Naive thymus-derived CD4-positive, alpha-beta T cell (primary cell): Measurements from ENCODE around the gene UBE4B. TPM values are rescaled to one million over a fixed set of nuclear protein-coding genes. Genes with fewer than 3 reads are reported as not detected.
"Not testable (repeated sequence)": the region's sequence is repeated elsewhere in the genome, so short reads cannot be mapped to it uniquely, and the experiment has no call there.

ENCODE experiments used
- ATAC-seq: fragments of 150-1000 bp; cut with Tn5 transposase; 2 replicates; pipeline ENCODE4 v1.10.0; 2021; ENCODE audit warnings: mild to moderate bottlenecking, moderate library complexity
- CTCF ChIA-PET: fragments of 350-600 bp; sonication (Branson Sonifier 250); formaldehyde crosslinking; loops from one replicate; lab custom pipeline; 2021; ENCODE audit warnings: antibody characterized with exemption; lab: Charles Lee
- POLR2A ChIA-PET: fragments of 350-600 bp; sonication (Branson Sonifier 250); formaldehyde crosslinking; loops from one replicate; lab custom pipeline; 2021; ENCODE audit warnings: antibody characterized with exemption, inconsistent platforms; lab: Charles Lee
- DNase-seq, 9 donors: peaks; one replicate each; pipeline versions ENCODE4 v3.0.0 to v3.0.0-alpha.2; 2020 to 2022; ENCODE audit warnings: mixed read lengths in 1 of 9
- H3K27ac ChIP-seq: one replicate; pipeline ENCODE4 v1.7.0; 2013; ENCODE audit warnings: mild to moderate bottlenecking, low read depth, low read length, moderate library complexity
- H3K27me3 ChIP-seq, 2 donors: one replicate each; pipeline ENCODE4 v1.7.0; 2013; ENCODE audit warnings: low read length in 2 of 2, mild to moderate bottlenecking in 2 of 2, moderate library complexity in 2 of 2; ENCODE audit not compliant: control insufficient read depth in 2 of 2, insufficient read depth in 2 of 2
- H3K36me3 ChIP-seq, 3 experiments: 1 replicate in 2 of 3; 2 replicates in 1 of 3; pipeline ENCODE4 v1.7.0; 2013; ENCODE audit warnings: low read length in 3 of 3, mild to moderate bottlenecking in 3 of 3, moderate library complexity in 1 of 3; ENCODE audit not compliant: insufficient read depth in 3 of 3, control insufficient read depth in 2 of 3
- H3K4me1 ChIP-seq, 2 donors: one replicate each; pipeline ENCODE4 v1.7.0; 2013; ENCODE audit warnings: low read length in 2 of 2, mild to moderate bottlenecking in 2 of 2, moderate library complexity in 1 of 2; ENCODE audit not compliant: control insufficient read depth in 2 of 2, insufficient read depth in 2 of 2
- H3K4me3 ChIP-seq: 2 replicates; pipeline ENCODE4 v1.7.0; 2013; ENCODE audit warnings: mild to moderate bottlenecking, low read length
- H3K9me3 ChIP-seq, 3 experiments: 1 replicate in 2 of 3; 2 replicates in 1 of 3; pipeline ENCODE4 v1.7.0; 2013; ENCODE audit warnings: low read length in 3 of 3; ENCODE audit not compliant: control insufficient read depth in 2 of 3
- H3K27ac Mint-ChIP-seq, 9 donors: one replicate each; pipeline ENCODE4 v1.8.0; 2020 to 2022; ENCODE audit warnings: mixed read lengths in 9 of 9, mild to moderate bottlenecking in 8 of 9, moderate library complexity in 5 of 9, inconsistent platforms in 2 of 9
- H3K27me3 Mint-ChIP-seq, 5 donors: one replicate each; pipeline ENCODE4 v1.8.0; 2021 to 2022; ENCODE audit warnings: mixed read lengths in 5 of 5, mild to moderate bottlenecking in 1 of 5
- H3K36me3 Mint-ChIP-seq, 5 donors: one replicate each; pipeline ENCODE4 v1.8.0; 2020 to 2022; ENCODE audit warnings: mixed read lengths in 5 of 5, mild to moderate bottlenecking in 3 of 5, inconsistent platforms in 1 of 5
- H3K4me1 Mint-ChIP-seq, 7 donors: one replicate each; pipeline ENCODE4 v1.8.0; 2020 to 2022; ENCODE audit warnings: mixed read lengths in 7 of 7, mild to moderate bottlenecking in 3 of 7, inconsistent platforms in 1 of 7
- H3K4me3 Mint-ChIP-seq, 10 donors: one replicate each; pipeline ENCODE4 v1.8.0; 2020 to 2022; ENCODE audit warnings: mild to moderate bottlenecking in 10 of 10, mixed read lengths in 10 of 10, moderate library complexity in 6 of 10, inconsistent platforms in 2 of 10
- H3K9me3 Mint-ChIP-seq, 11 donors: one replicate each; pipeline ENCODE4 v1.8.0; 2020 to 2022; ENCODE audit warnings: mixed read lengths in 11 of 11, mild to moderate bottlenecking in 4 of 11, inconsistent platforms in 1 of 11, moderate library complexity in 1 of 11
- intact Hi-C, 2 donors: fragments of 100-400 bp; cut with micrococcal nuclease; formaldehyde crosslinking; loops; one replicate each; pipeline ENCODE4 v1.15.1; 2023
- polyA plus RNA-seq, 2 donors: library from polyadenylated mRNA; unstranded; fragments of 300-500 nt; fragmentation: Illumina TruSeq; gene quantifications; one replicate each; pipeline ENCODE4 v1.2.3, GENCODE V29; 2021
- total RNA-seq, 6 experiments: library from RNA in 5 of 6; stranded (reverse) in 5 of 6; gene quantifications; 1 replicate in 5 of 6; 2 replicates in 1 of 6; pipeline ENCODE4 v1.2.3 and lab custom pipeline; 2021 to 2026

Gene UBE4B
- total and polyA plus RNA-seq, 7 experiments from 2014 or later: 7.5 to 48.3 (median 39.2) TPM

GRCh38 chr1:10104834-10105233 is 72.1 kb downstream of the UBE4B start:
- Histone ChIP-seq H3K4me3 (no peak overlapping the region), H3K4me1 (no peaks in the 10 kb centered on the region), H3K27ac (no peak overlapping the region), H3K9me3 (no peaks in the 10 kb centered on the region), H3K27me3 (no peaks in the 10 kb centered on the region), H3K36me3 (peaks cover 13 to 62% (median 28%) of the 10 kb centered on the region in 3 experiments)
- POLR2A ChIA-PET: no interaction called here
- Mint-ChIP-seq H3K27me3 (no peaks in the 10 kb centered on the region), H3K4me1 (peaks cover 0 to 2% (median 0%) of the 10 kb centered on the region in 7 donors), H3K9me3 (no peaks in the 10 kb centered on the region), H3K36me3 (peaks cover 15 to 54% (median 33%) of the 10 kb centered on the region in 5 donors), H3K27ac (no peak overlapping the region), H3K4me3 (no peak overlapping the region)
- intact Hi-C loops: no loop called here
- ATAC-seq: no peak
- CTCF ChIA-PET: no interaction called here
- no peak for DNase-seq

- POLR2A ChIA-PET: interaction anchor here (0.5 kb wide), 1 partner anchor 625 kb away, joined by 3 read pairs; no protein-coding TSS in a partner anchor
These were observed 72.7 kb downstream of the UBE4B start for GRCh38 chr1:10105484-10105883.

GRCh38 chr1:10106241-10106640 is 73.5 kb downstream of the UBE4B start:
- intact Hi-C loops: no loop called here
- H3K4me3 Mint-ChIP-seq: no peak overlapping the region
- ATAC-seq (no peak), DNase-seq (no peak)
- no peak overlapping the region for H3K27ac Mint-ChIP-seq
- H3K4me1 Mint-ChIP-seq: peaks cover 0 to 4% (median 0%) of the 10 kb centered on the region in 7 donors
- CTCF ChIA-PET: no interaction called here
- Histone ChIP-seq H3K36me3 (peaks cover 13 to 73% (median 28%) of the 10 kb centered on the region in 3 experiments), H3K4me3 (no peak overlapping the region), H3K4me1 (no peaks in the 10 kb centered on the region), H3K27me3 (no peaks in the 10 kb centered on the region), H3K9me3 (no peaks in the 10 kb centered on the region), H3K27ac (no peak overlapping the region)
- no peaks in the 10 kb centered on the region for H3K9me3 Mint-ChIP-seq
- peaks cover 18 to 62% (median 46%) of the 10 kb centered on the region in 5 donors for H3K36me3 Mint-ChIP-seq
- POLR2A ChIA-PET: interaction anchor here (0.5 kb wide), 1 partner anchor 626 kb away, joined by 3 read pairs; no protein-coding TSS in a partner anchor
- H3K27me3 Mint-ChIP-seq: no peaks in the 10 kb centered on the region

More at GRCh38 chr1:10105484-10105883, 72.7 kb downstream of the UBE4B start:
- peaks cover 13 to 66% (median 28%) of the 10 kb centered on the region in 3 experiments for H3K36me3 ChIP-seq
- no peaks in the 10 kb centered on the region for H3K9me3 ChIP-seq
- H3K4me3 ChIP-seq: no peak overlapping the region
- H3K27me3 ChIP-seq: no peaks in the 10 kb centered on the region
- intact Hi-C loops: no loop called here
- Mint-ChIP-seq H3K4me1 (peaks cover 0 to 2% (median 0%) of the 10 kb centered on the region in 7 donors), H3K27me3 (no peaks in the 10 kb centered on the region), H3K4me3 (no peak overlapping the region), H3K27ac (no peak overlapping the region), H3K36me3 (peaks cover 15 to 61% (median 39%) of the 10 kb centered on the region in 5 donors), H3K9me3 (no peaks in the 10 kb centered on the region)
- no peak overlapping the region for H3K27ac ChIP-seq
- CTCF ChIA-PET: no interaction called here
- ATAC-seq (no peak), DNase-seq (no peak)
- H3K4me1 ChIP-seq: no peaks in the 10 kb centered on the region

GRCh38 chr1:10106756-10107475 is 74.2 kb downstream of the UBE4B start:
- Histone ChIP-seq H3K4me1 (no peaks in the 10 kb centered on the region), H3K27ac (no peak overlapping the region), H3K9me3 (no peaks in the 10 kb centered on the region), H3K4me3 (no peak overlapping the region), H3K36me3 (peaks cover 13 to 71% (median 28%) of the 10 kb centered on the region in 3 experiments), H3K27me3 (no peaks in the 10 kb centered on the region)
- Mint-ChIP-seq H3K4me3 (no peak overlapping the region), H3K27me3 (no peaks in the 10 kb centered on the region), H3K4me1 (peaks cover 0 to 4% (median 0%) of the 10 kb centered on the region in 7 donors), H3K9me3 (peaks cover 0 to 1% (median 0%) of the 10 kb centered on the region in 11 donors), H3K36me3 (peaks cover 20 to 64% (median 49%) of the 10 kb centered on the region in 5 donors), H3K27ac (peak overlapping the region in 3 of 9 donors; percentile 3 to 48 (median 47))
- intact Hi-C loops: no loop called here
- CTCF ChIA-PET: no interaction called here
- POLR2A ChIA-PET: no interaction called here
- ATAC-seq (no peak), DNase-seq (no peak)

- ChIA-PET POLR2A (interaction anchor here (0.6 kb wide), 1 partner anchor 289 kb away, joined by 3 read pairs; no protein-coding TSS in a partner anchor), CTCF (interaction anchor here (0.7 kb wide), 1 partner anchor 239 kb away, joined by 6 read pairs; no protein-coding TSS in a partner anchor)
- H3K27ac ChIP-seq, H3K4me3 ChIP-seq, H3K27me3 Mint-ChIP-seq, H3K9me3 Mint-ChIP-seq, H3K4me1 Mint-ChIP-seq, H3K27me3 ChIP-seq, H3K4me1 ChIP-seq, H3K9me3 ChIP-seq, DNase-seq, intact Hi-C loops, H3K4me3 Mint-ChIP-seq, ATAC-seq: not testable (repeated sequence)
- Mint-ChIP-seq H3K27ac (peak overlapping the region in 1 of 9 donors; percentile 48), H3K36me3 (peaks cover 20 to 64% (median 50%) of the 10 kb centered on the region in 5 donors)
- peaks cover 13 to 68% (median 28%) of the 10 kb centered on the region in 3 experiments for H3K36me3 ChIP-seq
These were observed 74.7 kb downstream of the UBE4B start for GRCh38 chr1:10107476-10107847.

GRCh38 chr1:10108134-10108663 is 75.4 kb downstream of the UBE4B start:
- POLR2A ChIA-PET: interaction anchor here (0.6 kb wide), 1 partner anchor 288 kb away, joined by 3 read pairs; no protein-coding TSS in a partner anchor
- no peak overlapping the region for H3K27ac ChIP-seq
- H3K9me3 Mint-ChIP-seq: peaks cover 0 to 1% (median 0%) of the 10 kb centered on the region in 11 donors
- no peaks in the 10 kb centered on the region for H3K27me3 Mint-ChIP-seq
- H3K9me3 ChIP-seq: no peaks in the 10 kb centered on the region
- H3K4me3 Mint-ChIP-seq: no peak overlapping the region
- no peak overlapping the region for H3K4me3 ChIP-seq
- peaks cover 0 to 6% (median 0%) of the 10 kb centered on the region in 7 donors for H3K4me1 Mint-ChIP-seq
- intact Hi-C loops: no loop called here
- CTCF ChIA-PET: interaction anchor here (0.7 kb wide), 1 partner anchor 240 kb away, joined by 6 read pairs; no protein-coding TSS in a partner anchor
- no peak for ATAC-seq
- H3K36me3 Mint-ChIP-seq: peaks cover 16 to 65% (median 46%) of the 10 kb centered on the region in 5 donors
- peak overlapping the region in 1 of 9 donors; percentile 8 for H3K27ac Mint-ChIP-seq
- peaks cover 13 to 70% (median 28%) of the 10 kb centered on the region in 3 experiments for H3K36me3 ChIP-seq
- H3K4me1 ChIP-seq: no peaks in the 10 kb centered on the region
- no peak for DNase-seq
- no peaks in the 10 kb centered on the region for H3K27me3 ChIP-seq
